OCI-LY1 (cell line): ENCODE measurements around the gene SLC12A7.

Experiments used
- EZH2 ChIP-seq: fragments of 200-600 bp; sonication (generic), shearing (Covaris generic); IDR thresholded peaks from 2 replicates; pipeline ENCODE4 v1.8.0; 2017; ENCODE audit warnings: borderline replicate concordance, mixed run types, mild to moderate bottlenecking, antibody characterized with exemption, low read length, moderate library complexity, mixed read lengths
- TF ChIP-seq, protein P1 (sequence below): fragments of 200-600 bp; sonication (generic), shearing (Covaris generic); IDR thresholded peaks from 2 replicates; pipeline ENCODE4 v1.5.1; 2017; ENCODE audit warnings: mild to moderate bottlenecking, antibody characterized with exemption, low read length, moderate library complexity, mixed read lengths

DNA sequence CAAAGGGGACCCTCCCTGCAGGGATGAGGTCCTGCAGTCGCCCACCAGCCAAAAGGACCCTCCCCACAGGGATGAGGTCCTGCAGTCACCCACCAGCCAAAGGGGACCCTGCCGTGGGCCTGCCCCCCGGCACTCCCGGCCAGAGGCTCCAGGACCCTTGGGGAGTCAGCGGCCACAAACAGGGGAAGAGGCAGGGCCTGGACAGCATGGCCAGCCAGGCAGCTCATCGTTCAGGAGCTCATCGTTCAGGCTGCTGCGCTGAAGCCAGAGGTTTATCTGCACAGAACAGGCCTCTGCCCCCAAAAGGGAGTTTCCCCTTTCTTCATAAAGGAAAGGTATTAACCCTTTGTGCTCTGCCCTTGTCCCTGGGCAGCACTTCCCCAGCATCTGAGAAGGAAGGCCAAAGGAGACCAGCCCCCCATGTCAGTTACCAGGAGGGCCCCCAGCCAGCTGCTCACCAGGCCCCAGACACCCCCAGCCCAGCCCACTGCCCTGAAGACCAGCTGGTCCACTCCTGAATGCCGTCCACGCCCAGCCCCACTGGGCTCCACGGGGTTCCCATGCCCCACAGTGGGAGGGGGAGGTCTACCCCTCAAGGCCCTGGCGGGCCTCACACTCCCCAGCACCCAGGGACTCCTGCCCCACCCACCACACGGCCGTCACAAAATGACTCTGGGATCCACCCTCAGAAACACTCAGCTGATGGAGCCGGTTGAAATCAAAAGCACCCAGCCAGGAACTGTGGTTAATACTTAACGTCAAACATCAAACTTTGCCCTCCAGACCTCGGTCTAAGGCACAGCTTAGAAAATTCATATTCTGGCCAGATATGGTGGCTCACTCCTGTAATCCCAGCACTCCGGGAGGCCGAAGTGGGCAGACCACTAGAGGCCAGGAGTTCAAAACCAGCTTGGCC is 6.3 kb downstream of the SLC12A7 start:
- TF ChIP-seq, protein P1, sequence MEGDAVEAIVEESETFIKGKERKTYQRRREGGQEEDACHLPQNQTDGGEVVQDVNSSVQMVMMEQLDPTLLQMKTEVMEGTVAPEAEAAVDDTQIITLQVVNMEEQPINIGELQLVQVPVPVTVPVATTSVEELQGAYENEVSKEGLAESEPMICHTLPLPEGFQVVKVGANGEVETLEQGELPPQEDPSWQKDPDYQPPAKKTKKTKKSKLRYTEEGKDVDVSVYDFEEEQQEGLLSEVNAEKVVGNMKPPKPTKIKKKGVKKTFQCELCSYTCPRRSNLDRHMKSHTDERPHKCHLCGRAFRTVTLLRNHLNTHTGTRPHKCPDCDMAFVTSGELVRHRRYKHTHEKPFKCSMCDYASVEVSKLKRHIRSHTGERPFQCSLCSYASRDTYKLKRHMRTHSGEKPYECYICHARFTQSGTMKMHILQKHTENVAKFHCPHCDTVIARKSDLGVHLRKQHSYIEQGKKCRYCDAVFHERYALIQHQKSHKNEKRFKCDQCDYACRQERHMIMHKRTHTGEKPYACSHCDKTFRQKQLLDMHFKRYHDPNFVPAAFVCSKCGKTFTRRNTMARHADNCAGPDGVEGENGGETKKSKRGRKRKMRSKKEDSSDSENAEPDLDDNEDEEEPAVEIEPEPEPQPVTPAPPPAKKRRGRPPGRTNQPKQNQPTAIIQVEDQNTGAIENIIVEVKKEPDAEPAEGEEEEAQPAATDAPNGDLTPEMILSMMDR = no peak
- no peak for TF ChIP-seq EZH2
